DOHH2 (cell line): ENCODE data around the gene DNAJB5.

ENCODE experiments used
- H3F3A ChIP-seq: fragments of 200-600 bp; sonication (generic), shearing (Covaris generic); 2 replicates; pipeline ENCODE4 v1.6.0; 2016; ENCODE audit warnings: antibody characterized with exemption, mild to moderate bottlenecking; ENCODE audit not compliant: control insufficient read depth, insufficient read depth
- H3K27ac ChIP-seq: fragments of 200-600 bp; sonication (generic); 2 replicates; pipeline ENCODE4 v1.5.1; 2014; ENCODE audit warnings: low read depth, mild to moderate bottlenecking, low read length, moderate library complexity
- H3K27me3 ChIP-seq: fragments of 200-600 bp; sonication (generic); 2 replicates; pipeline ENCODE4 v1.6.1; 2014; ENCODE audit warnings: mild to moderate bottlenecking, low read length, mixed read lengths; ENCODE audit not compliant: control insufficient read depth
- H3K36me3 ChIP-seq: fragments of 200-600 bp; sonication (generic); 2 replicates; pipeline ENCODE4 v1.6.1; 2014; ENCODE audit warnings: mild to moderate bottlenecking, low read length, moderate library complexity, mixed read lengths; ENCODE audit not compliant: control insufficient read depth
- H3K4me1 ChIP-seq: fragments of 200-600 bp; sonication (generic); 2 replicates; pipeline ENCODE4 v1.6.1; 2014; ENCODE audit warnings: mild to moderate bottlenecking, low read length, mixed read lengths; ENCODE audit not compliant: control insufficient read depth
- H3K4me2 ChIP-seq: fragments of 200-600 bp; sonication (generic); 2 replicates; pipeline ENCODE4 v1.6.0; 2014; ENCODE audit warnings: mild to moderate bottlenecking, low read length, moderate library complexity
- H3K4me3 ChIP-seq: fragments of 200-600 bp; sonication (generic); 2 replicates; pipeline ENCODE4 v1.5.1; 2014; ENCODE audit warnings: mild to moderate bottlenecking, low read length, mixed read lengths
- H3K79me2 ChIP-seq: fragments of 200-600 bp; sonication (generic); 2 replicates; pipeline ENCODE4 v1.6.1; 2014; ENCODE audit warnings: mild to moderate bottlenecking, low read length, mixed read lengths; ENCODE audit not compliant: control insufficient read depth
- H3K9me2 ChIP-seq: fragments of 200-600 bp; sonication (generic); replicated peaks from 2 replicates; pipeline ENCODE4 v1.6.1; 2014; ENCODE audit warnings: mild to moderate bottlenecking, low read length, mixed read lengths; ENCODE audit not compliant: control insufficient read depth
- H3K9me3 ChIP-seq: fragments of 200-600 bp; sonication (generic); 2 replicates; pipeline ENCODE4 v1.6.1; 2014; ENCODE audit warnings: antibody characterized with exemption, low read length, mixed read lengths; ENCODE audit not compliant: control insufficient read depth, insufficient read depth
- H4K20me1 ChIP-seq: fragments of 200-600 bp; sonication (generic); 2 replicates; pipeline ENCODE4 v1.6.0; 2014; ENCODE audit warnings: low read depth, mild to moderate bottlenecking, antibody characterized with exemption, low read length, moderate library complexity; ENCODE audit not compliant: control insufficient read depth, insufficient read depth
- EZH2phosphoT487 ChIP-seq: fragments of 200-600 bp; sonication (generic); IDR thresholded peaks from 2 replicates; pipeline ENCODE4 v1.6.1; 2017; ENCODE audit warnings: borderline replicate concordance, mild to moderate bottlenecking, antibody characterized with exemption, low read length, moderate library complexity, mixed read lengths
- TF ChIP-seq, protein P1 (sequence below): fragments of 200-600 bp; sonication (generic); IDR thresholded peaks from one replicate; pipeline ENCODE4 v1.5.1; 2014; ENCODE audit warnings: antibody characterized with exemption, mild to moderate bottlenecking, low read depth, low read length; ENCODE audit not compliant: poor library complexity, severe bottlenecking

Gene DNAJB5

DNA sequence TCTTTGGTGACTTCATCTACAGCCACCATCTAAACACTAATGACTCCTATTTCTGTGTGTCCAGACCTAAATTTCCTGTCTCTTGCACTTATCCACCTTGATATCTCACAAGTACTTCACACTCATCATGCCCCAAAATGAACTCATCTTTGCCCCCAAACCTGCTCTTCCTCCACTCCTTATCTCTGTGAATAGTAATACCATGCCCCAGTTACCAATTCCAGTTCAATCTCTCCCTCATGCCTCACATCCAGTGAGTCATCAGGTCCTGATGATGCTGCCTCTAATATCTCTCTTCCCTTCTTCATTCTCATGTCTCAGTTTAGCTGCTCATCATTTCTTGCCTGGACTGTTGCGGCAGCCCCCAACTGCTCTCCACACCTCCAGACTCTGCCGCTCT lies 14.9 kb upstream of the DNAJB5 start:
- no peak overlapping the region for H3K27ac ChIP-seq
- H3K9me2 ChIP-seq = no peaks in the 10 kb centered on the region
- H3K9me3 ChIP-seq = no peaks in the 10 kb centered on the region
- H3K79me2 ChIP-seq = no peaks in the 10 kb centered on the region
- H3K36me3 ChIP-seq = no peaks in the 10 kb centered on the region
- H3K27me3 ChIP-seq = 0 out of 2 replicates have a peak, but pooled peaks cover 10% of the 10 kb centered on the region
- no peak overlapping the region for H3K4me2 ChIP-seq
- no peak for TF ChIP-seq EZH2phosphoT487
- TF ChIP-seq, protein P1, sequence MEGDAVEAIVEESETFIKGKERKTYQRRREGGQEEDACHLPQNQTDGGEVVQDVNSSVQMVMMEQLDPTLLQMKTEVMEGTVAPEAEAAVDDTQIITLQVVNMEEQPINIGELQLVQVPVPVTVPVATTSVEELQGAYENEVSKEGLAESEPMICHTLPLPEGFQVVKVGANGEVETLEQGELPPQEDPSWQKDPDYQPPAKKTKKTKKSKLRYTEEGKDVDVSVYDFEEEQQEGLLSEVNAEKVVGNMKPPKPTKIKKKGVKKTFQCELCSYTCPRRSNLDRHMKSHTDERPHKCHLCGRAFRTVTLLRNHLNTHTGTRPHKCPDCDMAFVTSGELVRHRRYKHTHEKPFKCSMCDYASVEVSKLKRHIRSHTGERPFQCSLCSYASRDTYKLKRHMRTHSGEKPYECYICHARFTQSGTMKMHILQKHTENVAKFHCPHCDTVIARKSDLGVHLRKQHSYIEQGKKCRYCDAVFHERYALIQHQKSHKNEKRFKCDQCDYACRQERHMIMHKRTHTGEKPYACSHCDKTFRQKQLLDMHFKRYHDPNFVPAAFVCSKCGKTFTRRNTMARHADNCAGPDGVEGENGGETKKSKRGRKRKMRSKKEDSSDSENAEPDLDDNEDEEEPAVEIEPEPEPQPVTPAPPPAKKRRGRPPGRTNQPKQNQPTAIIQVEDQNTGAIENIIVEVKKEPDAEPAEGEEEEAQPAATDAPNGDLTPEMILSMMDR = no peak
- no peak overlapping the region for H3K4me3 ChIP-seq
- H3F3A ChIP-seq = no peaks in the 10 kb centered on the region
- no peaks in the 10 kb centered on the region for H3K4me1 ChIP-seq
- H4K20me1 ChIP-seq = no peaks in the 10 kb centered on the region

DNA sequence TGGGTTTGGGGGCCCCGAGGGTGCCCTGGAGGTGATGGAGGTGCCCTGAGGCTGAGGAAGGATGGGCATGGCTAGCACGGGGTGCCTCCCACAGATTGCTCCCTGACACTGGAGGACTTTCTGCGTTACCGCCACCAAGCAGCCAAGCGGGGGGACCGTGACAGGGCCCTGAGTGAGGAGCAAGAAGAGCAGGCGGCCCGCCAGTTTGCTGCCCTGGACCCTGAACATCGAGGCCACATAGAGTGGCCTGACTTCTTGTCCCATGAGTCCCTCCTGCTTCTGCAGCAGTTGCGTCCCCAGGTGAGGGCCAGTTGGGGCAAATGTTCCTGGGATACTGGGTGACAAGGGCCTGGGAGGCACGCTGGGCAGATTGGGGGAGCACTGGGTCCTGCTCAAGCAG lies 13.1 kb upstream of the DNAJB5 start:
- H4K20me1 ChIP-seq = no peaks in the 10 kb centered on the region
- no peaks in the 10 kb centered on the region for H3K79me2 ChIP-seq
- H3K4me3 ChIP-seq = no peak overlapping the region
- no peaks in the 10 kb centered on the region for H3K36me3 ChIP-seq
- H3K9me3 ChIP-seq = no peaks in the 10 kb centered on the region
- no peak overlapping the region for H3K27ac ChIP-seq
- H3K27me3 ChIP-seq = 0 out of 2 replicates have a peak, but pooled peaks cover 5% of the 10 kb centered on the region
- TF ChIP-seq EZH2phosphoT487 = no peak
- TF ChIP-seq, protein P1 = no peak
- no peaks in the 10 kb centered on the region for H3F3A ChIP-seq
- H3K4me2 ChIP-seq = no peak overlapping the region
- no peaks in the 10 kb centered on the region for H3K4me1 ChIP-seq
- no peaks in the 10 kb centered on the region for H3K9me2 ChIP-seq

DNA sequence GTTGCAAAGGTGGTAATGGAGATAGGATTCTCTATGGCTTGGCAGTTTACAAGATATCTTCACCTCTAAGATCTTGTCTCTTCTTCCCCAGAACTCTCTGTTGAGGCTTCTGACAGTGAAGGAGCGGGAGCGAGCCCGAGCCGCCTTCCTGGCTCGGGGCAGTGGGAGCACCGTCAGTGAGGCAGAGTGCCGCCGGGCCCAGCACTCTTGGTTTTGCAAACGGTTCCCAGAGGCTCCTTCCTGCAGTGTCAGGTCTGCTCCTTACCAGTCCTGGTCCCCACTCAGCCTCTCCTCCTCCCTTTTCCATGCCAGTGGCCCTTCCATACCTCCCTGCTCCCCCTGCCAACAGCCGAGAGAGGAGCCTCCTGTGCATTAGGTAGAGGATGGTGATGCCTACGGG lies 12.6 kb upstream of the DNAJB5 start:
- no peaks in the 10 kb centered on the region for H3K9me3 ChIP-seq
- no peak overlapping the region for H3K4me2 ChIP-seq
- TF ChIP-seq, protein P1 = no peak
- TF ChIP-seq EZH2phosphoT487 = no peak
- H3F3A ChIP-seq = no peaks in the 10 kb centered on the region
- no peaks in the 10 kb centered on the region for H3K79me2 ChIP-seq
- H3K36me3 ChIP-seq = no peaks in the 10 kb centered on the region
- H3K4me1 ChIP-seq = peaks cover 2% of the 10 kb centered on the region
- no peaks in the 10 kb centered on the region for H3K9me2 ChIP-seq
- H4K20me1 ChIP-seq = no peaks in the 10 kb centered on the region
- 0 out of 2 replicates have a peak, but pooled peaks cover 5% of the 10 kb centered on the region for H3K27me3 ChIP-seq
- no peak overlapping the region for H3K27ac ChIP-seq
- no peak overlapping the region for H3K4me3 ChIP-seq
